GOT3 (cell line): ENCODE results near the gene DTNA.

Source experiments
- DNase-seq: peaks from one replicate; lab custom pipeline; 2025; ENCODE audit warnings: mixed read lengths; lab: John Stamatoyannopoulos, UW

DTNA gene

GRCh38 chr18:34936772-34937171, 226.7 kb downstream of the DTNA start:
- no peak for DNase-seq

- DNase-seq, result no peak
Measured at GRCh38 chr18:34938090-34938489, 228.0 kb downstream of the DTNA start.
